HuH-7.5 (cell line): ENCODE data around the gene BRI3.
A peak's percentile ranks its signal among the peaks of the same experiment; 100 is the strongest.

Source experiments
- DNase-seq: peaks from one replicate; pipeline ENCODE4 v3.0.0; 2011; ENCODE audit warnings: low spot score

Gene BRI3

DNA sequence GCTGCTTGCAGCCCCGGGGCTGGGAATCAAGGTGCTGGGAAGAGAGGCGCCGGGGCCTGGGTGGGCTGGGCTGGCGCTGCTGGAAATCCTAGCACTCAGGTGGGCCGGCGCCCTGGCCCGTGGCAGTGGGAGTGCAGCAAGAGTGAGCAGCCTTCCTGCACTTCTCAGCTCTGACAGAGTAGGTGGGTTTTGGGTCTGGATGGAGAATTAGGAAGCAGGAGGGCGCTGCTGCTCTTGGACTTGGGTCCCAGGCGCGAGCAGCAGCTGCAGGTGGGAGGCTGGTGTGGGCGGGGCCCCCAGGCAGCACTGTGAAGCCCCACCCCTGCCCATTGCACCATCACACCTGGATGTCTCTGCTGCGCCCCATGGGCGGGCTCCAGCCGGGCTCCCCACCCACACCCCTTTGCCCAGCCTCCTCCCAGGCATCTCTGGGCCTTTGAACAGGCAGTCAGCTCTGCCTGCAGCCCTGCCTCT lies 6.0 kb downstream of the BRI3 start:
- DNase-seq = no peak

DNA sequence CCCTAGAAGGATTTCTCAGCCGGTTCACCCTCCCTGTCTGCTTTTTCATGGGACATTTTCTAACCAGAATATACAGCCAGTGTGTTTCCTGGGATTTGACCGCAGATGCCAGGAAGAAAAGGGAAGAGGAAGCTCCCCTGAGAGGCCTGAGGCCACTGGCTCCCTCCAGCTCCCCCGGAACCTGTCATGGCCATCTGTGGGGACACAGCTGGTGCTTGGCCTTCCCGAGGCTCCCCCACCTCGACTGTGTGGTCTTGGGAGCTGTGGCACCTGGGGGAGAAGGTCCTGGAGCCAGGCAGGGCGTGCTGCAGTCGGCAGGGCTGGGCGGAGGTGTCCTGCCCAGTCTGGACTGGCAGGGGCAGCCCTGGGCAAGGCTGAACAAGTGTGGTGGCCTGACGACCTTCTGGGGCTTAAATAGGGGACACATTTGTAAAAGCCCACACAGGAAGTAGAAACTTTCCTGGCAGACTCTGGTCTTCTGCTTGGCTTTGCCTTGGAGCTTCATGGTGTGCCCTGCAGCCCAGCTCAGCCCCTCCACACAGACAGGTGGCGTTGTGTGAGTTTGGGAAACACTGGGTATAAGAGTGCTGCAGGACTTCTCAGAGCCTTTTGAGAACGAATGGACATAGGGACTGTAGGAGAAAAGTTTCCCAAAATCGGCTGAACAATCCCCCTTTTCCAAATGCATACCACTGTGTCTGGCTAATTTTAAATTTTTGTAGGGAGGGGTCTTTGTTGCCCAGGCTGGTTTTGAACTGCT lies 6.8 kb downstream of the BRI3 start:
- no peak for DNase-seq

DNA sequence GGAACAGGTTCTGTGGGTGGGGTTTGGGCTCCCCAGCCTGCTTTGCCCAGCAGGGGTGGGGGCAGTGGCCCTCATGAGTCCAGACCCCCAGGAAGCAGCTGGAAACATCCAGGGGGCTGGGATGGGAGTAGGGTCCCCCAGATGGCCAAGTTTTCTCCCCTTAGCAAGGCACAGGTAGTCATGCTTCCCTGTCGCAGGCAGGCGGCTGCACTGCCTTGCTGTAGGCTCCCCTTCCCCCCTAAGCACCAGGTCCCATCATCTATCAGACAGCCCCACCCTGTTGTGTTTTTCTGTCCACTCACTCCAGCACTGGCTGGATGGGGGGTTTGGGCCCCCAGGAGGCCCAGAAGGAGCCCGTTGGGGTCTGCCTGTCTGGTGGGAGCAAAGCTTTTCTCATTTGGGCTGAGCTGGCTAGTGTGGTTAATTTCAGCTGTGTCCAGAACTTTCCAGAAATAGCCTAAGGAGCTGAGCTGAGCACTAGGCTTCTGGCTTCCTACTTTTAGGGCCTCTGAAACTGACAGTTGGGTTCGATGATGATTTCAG lies 7.9 kb downstream of the BRI3 start:
- DNase-seq = no peak

DNA sequence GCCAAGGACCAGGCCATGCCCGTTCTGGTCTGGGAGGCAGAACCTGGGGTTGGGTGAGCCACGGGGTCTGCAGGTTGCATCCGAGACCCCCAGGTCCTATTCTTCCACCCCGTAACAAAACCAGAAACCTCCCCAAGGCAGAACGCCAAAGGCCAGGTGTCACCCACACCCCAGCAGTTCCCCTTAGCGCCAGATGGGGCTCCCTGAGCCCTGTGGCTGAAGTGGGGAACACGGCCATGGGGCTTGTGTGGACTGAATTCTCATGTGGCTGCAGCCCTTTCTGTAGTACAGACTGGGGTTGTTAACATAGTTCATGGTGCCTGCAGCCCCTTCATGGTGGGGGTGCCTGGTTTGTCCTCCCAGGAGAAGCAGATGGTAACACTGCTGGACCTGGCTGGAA lies 10.2 kb downstream of the BRI3 start:
- no peak for DNase-seq

DNA sequence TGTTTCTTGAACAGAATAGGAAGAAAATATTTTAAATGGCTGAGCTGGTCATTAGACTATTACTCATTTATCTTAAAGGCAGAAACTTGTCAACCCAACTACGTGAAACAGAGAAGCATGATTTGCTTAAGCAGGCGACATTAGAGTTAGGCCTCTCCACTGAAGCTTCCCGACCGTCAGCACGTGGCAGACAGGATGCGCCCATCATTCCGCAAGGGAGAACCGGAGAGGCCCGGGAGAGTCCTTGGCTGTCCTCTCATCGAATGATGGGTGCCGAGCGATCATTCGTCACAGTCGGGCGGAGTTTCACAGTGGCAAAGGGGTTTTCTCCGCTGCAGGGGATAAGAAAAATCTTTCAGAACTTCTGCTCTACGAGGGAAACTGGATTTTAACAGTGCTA lies 11.8 kb downstream of the BRI3 start:
- no peak for DNase-seq

DNA sequence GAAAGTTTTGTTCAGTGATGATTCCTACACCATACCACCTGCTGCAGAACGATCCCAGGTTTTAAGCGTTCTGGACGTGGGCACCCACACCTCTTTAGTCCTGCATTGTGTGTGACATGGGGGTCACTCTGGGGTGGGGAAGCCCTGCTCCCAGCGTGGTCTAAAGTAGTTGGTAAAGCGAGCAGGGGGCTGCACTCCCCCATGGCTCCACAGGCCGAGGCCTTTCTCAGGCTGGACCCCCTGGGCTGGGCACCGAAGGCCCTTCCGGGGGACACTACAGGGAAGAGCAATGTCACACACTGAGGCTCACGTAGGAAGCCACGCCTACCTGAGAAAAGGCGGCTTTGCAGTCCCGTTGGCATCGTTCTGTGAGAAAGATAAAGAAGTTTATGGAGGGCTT lies 12.3 kb downstream of the BRI3 start:
- DNase-seq = no peak

DNA sequence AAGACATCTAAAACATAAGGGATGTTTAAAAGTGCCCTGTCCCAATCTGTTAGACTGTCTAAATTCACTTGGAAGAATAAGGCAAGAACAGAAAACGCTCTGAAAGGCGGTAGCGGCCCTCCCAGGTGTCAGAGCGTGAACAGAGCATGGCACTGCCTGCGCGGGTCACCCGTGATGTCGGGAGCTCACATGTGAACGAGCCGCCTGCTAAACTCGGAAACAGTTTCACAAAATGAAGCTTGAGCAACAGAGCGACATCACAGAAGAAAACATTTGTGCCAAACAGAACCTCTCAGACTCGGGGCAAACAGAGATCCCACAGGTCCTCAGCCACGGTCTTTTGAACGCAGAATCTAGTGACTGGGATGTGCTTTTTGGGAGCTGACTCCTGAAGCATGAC lies 12.8 kb downstream of the BRI3 start:
- no peak for DNase-seq

DNA sequence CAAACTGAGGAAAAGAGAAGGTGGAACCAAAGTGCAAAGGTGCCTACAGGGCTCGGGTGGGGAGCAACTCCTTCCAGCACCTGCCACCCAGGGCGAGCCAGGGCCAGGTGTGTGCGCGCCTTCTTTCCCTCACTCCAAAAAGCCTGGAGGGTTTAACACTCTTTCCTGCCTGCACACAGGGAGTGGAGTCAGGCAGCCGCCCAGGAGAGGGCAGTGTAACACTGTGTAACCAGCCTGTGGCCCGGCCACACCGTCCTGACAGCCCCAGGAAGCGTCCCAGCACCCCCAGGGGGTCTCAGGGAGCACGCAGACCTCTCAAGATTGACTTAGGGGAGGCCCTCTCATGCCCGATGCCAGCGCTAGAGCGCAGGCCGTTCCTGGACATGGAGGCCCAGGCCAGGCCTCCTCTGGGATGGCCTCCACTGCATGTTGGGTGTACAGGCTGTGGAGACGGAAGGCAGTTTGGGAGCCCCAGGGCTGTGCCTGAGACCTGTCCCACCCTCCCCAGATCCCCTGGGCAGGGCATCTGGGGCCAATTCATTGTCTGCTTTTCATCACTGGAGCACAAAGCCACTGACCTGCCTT lies 13.4 kb downstream of the BRI3 start:
- DNase-seq = peak; percentile 92

DNA sequence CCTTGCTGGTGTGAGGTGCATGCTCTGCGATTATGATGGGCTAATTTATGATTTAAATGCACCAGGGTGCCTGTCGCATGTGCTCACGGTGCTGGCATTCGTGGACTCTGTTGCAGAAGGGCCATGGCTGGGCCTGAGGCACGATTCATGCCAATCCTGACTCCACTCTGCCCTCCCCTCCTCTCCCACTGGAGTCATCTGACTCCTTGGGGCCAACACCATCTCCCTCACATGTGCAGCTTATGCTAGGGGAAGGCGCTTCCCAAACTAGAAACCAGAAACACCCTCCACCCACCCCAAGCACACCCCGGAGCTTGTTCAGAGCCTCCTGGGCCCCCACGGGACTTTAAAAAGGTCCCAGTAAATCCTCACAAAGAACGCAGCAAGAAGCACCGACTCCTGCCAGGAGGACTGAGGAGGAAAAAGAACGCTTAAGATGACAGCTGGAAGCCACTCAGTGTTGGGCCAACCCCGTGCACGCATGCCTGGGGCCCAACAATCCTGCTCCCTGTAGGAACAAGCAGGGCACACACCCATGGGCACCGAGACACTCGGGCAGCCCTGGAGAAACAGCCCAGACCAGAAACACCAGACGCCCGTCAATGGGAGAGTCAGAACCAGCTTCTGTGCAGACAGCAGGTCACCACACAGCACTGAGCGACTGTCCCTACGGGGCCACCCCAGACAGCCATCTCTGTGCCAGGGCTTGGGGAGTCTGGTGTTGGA lies 14.1 kb downstream of the BRI3 start:
- DNase-seq = no peak

DNA sequence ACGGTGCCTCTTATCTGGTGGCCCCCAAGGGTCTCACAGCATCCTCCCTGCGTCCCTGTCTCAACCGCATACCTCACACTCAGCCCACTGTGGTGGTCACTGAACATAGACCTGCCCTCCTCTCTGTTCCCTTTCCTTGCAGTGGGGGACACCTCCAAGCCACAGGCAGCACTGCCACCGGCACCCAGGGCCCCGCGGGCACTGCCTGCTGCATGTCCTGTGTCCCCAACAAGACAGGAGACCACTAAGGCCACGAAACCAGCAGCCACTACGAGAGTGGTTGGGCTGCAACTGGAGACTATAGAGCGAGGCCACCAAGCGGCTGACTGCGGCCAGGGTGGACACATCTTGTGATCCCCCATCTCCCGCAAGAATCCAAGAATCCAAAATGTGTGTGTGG lies 15.3 kb downstream of the BRI3 start:
- no peak for DNase-seq

DNA sequence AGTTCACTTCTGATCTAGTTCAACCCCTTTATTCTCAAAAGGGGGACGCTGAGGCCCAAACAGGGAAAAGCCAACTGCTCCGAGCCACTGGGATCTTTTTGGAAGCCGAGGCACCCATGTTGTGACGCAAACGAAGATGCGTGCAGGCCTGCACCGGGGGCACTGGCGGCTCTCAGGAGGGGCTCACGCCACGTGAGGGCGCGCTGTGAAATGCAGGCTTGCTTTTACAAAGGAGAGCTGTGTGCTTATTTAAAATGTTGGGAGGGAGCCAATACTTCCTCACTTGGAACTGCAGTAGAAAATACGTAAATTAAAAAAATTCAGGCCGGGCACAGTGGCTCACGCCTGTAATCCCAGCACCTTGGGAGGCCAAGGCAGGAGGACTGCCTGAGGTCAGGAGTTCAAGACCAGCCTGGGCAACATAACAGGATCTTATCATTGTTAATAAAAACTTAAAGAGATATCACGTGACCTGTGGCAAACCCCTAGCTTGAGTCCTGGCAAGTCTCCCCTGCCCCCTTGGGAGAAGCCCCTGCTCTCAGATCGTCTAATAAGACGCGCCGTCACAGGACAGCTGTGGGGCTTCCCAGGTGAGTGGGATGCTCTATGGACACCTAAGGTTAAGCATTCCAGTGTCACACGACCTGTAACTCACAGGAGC lies 16.3 kb downstream of the BRI3 start:
- no peak for DNase-seq

DNA sequence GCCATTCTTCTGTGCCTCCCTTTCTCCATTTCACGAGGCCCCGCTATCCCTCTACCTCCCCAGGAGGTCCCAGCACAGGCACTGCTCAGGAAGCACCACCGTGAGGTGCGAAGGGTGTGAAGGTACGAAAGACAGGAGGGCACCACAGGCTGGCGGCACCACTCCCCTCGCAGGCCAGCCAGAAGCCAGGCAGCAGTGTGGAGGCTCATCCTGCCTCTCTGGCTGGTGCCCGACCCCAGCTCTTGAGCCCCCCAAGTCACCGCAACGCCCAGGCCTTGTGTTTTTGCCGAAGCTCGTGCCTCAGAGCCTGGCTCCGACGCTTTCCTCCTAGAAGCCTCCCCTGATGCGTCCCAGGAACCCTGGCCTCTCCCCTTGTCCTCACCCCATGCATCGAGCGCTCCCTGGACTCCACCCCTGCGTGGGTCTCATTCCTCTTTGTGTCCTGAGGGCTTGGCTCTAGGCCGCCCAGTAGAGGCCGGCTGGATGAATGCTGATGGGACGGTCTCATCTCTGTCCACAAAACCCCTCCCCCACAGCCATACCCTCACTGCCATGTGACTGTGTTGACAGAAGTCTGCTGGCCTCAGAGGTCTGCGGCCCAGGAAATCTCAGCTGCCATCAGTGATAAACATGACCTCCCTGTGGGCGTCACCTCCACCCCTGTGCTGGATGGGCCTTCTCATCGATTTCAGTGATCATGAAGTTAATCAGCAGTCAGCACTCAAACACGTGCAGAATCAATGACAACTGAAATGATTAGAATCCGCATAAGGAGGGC lies 19.3 kb downstream of the BRI3 start:
- peak; percentile 81 for DNase-seq

DNA sequence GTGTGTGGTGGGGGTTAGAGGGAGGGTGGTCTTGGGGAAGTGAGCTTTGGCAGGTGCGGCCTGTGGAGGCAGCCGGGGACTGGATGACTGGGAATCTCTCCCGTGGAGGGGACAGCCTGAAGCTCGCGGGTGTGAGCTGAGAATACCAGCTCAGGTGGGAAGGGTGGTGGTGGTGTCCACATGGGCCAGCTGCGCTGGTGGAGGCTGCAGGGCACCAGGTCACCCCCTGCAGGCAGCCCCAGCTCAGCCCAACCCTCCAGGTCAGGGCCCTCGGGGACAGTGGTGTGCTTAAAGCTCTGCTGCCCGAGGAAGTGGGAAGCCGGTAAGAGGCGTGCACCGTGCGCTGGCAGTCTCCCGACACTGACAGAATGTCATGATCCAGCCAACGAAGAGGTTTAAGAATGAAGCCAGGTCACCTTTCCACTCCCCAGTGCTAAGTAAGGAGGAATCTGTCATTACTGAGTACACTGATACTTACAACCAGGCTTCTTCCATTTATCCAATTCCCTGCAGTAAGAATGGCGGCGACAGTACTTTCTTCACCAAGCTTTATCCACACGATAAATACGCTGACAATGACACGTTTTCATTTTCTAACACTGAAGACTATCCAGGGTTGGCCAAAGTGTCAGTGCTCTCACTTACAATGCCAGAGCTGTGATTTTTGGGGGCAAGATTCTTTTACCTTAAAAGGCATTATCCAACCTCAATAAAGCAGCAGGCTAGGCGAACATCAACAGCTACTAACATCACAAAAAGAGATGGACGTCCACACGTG lies 20.4 kb downstream of the BRI3 start:
- no peak for DNase-seq

DNA sequence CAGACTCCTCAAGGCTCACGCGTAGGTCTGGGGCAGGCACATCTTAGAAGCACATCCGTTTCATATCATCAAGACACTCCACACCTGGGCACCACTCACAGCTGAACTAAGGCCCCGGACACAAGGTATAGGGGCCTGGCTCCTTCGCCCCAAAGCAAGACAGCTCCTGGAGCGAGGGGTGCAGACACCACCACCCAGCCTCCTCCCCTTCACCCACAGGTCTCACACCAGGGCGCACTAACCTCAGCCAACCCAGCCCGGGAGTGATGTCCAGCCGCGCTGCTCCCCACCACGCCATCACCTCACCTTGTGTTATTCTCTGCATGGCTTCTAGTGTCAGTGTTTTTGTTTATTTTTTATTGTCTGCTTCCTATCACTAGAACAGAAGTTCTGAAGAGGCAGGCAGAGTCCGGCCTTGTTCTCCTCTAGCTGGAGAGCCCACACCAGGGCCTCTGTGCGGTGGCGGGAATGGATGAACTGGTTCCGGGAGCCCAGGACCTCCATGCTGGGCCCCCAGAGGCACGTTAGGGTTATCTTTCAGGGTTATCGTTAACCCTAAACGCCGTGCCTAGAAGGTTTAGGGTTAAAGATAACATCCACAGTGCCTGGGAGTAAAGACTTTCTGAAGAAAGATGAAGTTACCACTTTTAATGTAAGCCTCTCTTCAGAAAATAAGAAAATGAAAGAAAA lies 21.8 kb downstream of the BRI3 start:
- no peak for DNase-seq

DNA sequence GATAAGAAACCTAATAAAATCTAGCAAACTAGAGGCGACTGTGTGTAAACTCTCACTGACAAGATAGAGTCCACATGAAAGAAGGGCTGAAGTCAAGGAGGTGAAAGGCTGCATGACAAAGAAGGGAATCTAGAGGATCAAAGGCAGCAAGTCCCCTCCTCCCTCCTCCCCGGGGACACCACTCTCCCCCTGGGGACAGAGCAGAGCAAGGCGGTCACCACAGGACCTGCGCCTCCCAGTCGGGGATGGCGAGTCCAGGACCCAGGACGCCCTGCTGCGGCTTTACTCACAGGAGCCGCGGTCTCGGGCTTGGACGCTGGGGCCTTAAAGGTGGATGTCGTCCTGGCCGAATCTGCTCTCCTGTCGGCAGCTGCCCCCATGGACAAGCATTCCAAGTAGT lies 22.4 kb downstream of the BRI3 start:
- no peak for DNase-seq

DNA sequence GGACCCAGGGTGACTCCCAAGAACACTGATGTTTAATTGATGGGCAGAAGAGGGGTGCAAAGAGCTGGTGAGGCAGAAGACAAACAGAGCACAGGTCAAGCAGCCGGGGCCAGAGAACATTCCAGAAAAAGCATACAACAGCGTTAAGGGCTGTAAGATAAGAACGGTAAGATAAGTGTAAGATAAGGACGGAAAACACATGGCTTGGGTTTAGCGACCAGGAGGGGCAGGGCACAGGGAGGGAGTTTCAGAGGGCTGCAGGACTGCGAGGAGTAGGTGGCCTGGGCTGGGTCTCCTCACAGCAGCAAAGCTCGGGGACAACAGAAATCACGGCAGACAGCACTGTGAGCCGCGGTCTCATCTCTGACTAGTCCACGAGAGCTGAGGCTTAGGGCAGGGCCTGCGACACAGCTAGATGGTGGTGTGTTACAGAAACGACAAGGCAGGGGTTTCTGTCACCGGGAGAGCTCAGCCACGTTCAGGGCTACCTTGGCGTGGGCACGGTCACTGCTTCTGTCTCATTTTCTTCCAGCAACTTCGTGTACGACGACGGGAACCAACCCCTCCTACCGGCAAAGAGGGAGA lies 24.6 kb downstream of the BRI3 start:
- no peak for DNase-seq

DNA sequence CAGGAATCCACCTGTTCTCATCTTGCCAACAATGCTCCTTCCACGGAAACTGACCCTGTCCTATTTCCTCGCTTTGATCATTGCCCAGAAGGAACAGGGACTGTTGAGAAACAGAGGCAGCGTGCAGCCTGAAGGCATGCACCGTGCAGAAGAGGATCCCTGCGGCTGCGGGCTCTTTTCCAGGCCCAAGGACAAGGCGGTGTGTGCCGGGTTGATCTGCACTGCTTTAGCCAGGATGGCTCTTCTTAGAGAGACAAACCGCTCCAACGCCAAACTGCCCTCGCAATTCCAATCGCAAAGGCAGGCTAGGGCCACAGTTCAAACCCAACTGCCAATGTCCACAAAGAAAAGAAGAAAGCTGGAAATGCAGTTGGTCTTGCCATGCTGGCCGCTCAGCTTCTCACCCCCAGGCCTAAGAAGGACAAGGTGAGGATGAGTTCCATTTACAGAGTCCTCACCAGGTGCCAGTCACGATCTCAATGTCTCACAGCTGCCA lies 26.5 kb downstream of the BRI3 start:
- DNase-seq = no peak

DNA sequence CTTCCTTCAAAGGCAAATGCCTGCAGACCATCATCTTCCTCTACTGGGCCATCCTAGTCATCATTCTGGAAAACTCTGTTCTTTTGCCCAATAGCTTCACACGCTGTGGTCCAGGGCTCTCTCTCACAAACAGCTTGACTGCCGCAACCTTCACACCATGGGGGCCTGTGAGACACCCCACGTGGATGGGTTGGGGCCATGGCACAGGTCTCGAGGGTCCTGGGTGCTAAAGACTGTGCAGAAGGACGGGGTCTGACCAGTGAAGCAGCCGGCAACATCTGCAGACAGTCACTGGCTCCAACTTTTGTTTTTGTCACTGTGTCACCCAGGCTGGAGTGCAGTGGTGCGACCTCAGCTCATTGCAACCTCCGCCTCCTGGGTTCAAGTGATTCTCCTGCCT lies 28.1 kb downstream of the BRI3 start:
- no peak for DNase-seq

DNA sequence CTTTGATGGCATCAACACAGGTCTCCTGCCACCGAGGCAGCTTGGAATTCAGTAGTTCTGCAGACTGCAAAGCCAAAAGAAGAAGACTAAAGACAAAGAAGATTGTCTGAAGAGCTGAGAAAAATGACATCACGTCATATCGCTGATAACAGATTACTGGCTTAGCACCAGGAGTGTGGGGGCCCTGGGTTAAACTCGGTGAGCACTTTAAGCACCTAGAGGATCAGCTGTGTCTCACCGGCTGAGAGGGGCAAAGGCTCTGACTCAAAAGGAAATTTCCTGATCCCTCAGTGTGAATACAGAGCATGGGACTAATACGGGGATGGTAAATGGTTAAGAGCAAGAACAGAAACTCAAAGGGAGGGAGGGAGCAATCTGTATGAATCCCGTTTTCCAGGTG lies 30.7 kb downstream of the BRI3 start:
- DNase-seq = no peak

DNA sequence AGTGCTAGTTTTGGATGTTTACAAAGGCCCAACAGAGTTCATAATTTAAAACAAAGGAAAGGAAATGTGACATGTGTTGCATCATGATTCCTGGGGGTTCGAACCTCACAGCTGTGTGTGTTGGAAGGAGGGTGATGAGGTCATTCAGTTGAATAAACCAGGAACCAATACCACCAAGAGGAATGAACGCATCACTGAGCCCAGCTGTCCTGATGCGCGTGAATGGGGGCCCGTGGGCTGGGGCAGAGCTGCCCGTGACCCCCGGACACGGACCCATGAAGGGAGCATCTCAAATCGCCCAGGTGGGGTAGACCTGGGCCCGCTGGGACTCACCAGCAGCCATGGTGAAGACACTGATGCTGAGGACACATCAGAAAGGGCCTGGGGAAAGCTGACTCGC lies 33.0 kb downstream of the BRI3 start:
- DNase-seq = no peak
